ENCODE results near the gene RCL1.

GRCh38 chr9:4883326-4883873 is 90.7 kb downstream of the RCL1 start:
- no peak for TF ChIP-seq CTCF (IDR thresholded peaks at IDR 0.05; ENCODE audit: low read depth, low read length)
- no peak for TF ChIP-seq EZH2phosphoT487 (IDR thresholded peaks at IDR 0.05; ENCODE audit: low read depth)
